Caco-2 (cell line): ENCODE results near the gene HSPA12A. TPM values are rescaled to one million over a fixed set of nuclear protein-coding genes. Genes with fewer than 3 reads are reported as not detected.

Source experiments
- BruUV-seq: library from RNA; stranded (reverse); fragments of 400-500 nt; replicated peaks from 2 replicates; lab custom pipeline; 2021; lab: Mats Ljungman, UMichigan
- CTCF ChIA-PET: fragments of 300-600 bp; sonication (Branson Sonifier 250); formaldehyde crosslinking; loops from one replicate; lab custom pipeline; 2022; ENCODE audit warnings: antibody characterized with exemption; lab: Charles Lee
- POLR2A ChIA-PET: fragments of 300-600 bp; sonication (Branson Sonifier 250); formaldehyde crosslinking; loops from one replicate; lab custom pipeline; 2022; ENCODE audit warnings: antibody characterized with exemption; lab: Charles Lee
- DNase-seq, 2 experiments: peaks; one replicate each; pipeline versions ENCODE4 v3.0.0 to v3.0.0-alpha.2; 2020 to 2022
- H3K27me3 ChIP-seq: replicated peaks from 2 replicates; pipeline ENCODE4 v1.6.0; 2011; ENCODE audit warnings: low read length; ENCODE audit not compliant: control insufficient read depth, insufficient read depth
- H3K36me3 ChIP-seq: 2 replicates; pipeline ENCODE4 v1.5.1; 2011; ENCODE audit warnings: low read length; ENCODE audit not compliant: control insufficient read depth, insufficient read depth
- H3K4me1 ChIP-seq: fragments of 250-450 bp; sonication (Bioruptor Pico); 2 replicates; pipeline ENCODE4 v1.5.1; 2020; ENCODE audit warnings: mild to moderate bottlenecking
- H3K4me3 ChIP-seq: 2 replicates; pipeline ENCODE4 v1.5.1; 2011; ENCODE audit warnings: low read depth, mild to moderate bottlenecking, control low read depth, low read length
- H3K9me3 ChIP-seq: fragments of 250-450 bp; sonication (Bioruptor Pico); 2 replicates; pipeline ENCODE4 v1.5.1; 2020; ENCODE audit warnings: mild to moderate bottlenecking, moderate library complexity
- H3K27ac Mint-ChIP-seq: one replicate; pipeline ENCODE4 v1.8.0; 2022; ENCODE audit warnings: mixed read lengths; ENCODE audit not compliant: unreplicated experiment
- H3K27me3 Mint-ChIP-seq: one replicate; pipeline ENCODE4 v1.8.0; 2022; ENCODE audit warnings: mixed read lengths; ENCODE audit not compliant: insufficient read depth, unreplicated experiment
- H3K36me3 Mint-ChIP-seq: one replicate; pipeline ENCODE4 v1.8.0; 2022; ENCODE audit warnings: mild to moderate bottlenecking, mixed read lengths; ENCODE audit not compliant: insufficient read depth, unreplicated experiment
- H3K4me1 Mint-ChIP-seq: one replicate; pipeline ENCODE4 v1.8.0; 2022; ENCODE audit warnings: low read depth, mixed read lengths; ENCODE audit not compliant: unreplicated experiment
- H3K4me3 Mint-ChIP-seq: one replicate; pipeline ENCODE4 v1.8.0; 2022; ENCODE audit warnings: mild to moderate bottlenecking, moderate library complexity, mixed read lengths; ENCODE audit not compliant: unreplicated experiment
- H3K9me3 Mint-ChIP-seq: one replicate; pipeline ENCODE4 v1.8.0; 2022; ENCODE audit warnings: mixed read lengths; ENCODE audit not compliant: unreplicated experiment
- CTCF ChIP-seq, 2 experiments: fragments of 200-600 bp in 1 of 2; IDR thresholded peaks; 1 replicate in 1 of 2; 2 replicates in 1 of 2; pipeline versions ENCODE4 v1.5.1 to v1.8.0; 2011 to 2022; ENCODE audit warnings: antibody characterized with exemption in 1 of 2, control low read depth in 1 of 2, inconsistent platforms in 1 of 2, low read depth in 1 of 2, low read length in 1 of 2, mild to moderate bottlenecking in 1 of 2, moderate library complexity in 1 of 2; ENCODE audit not compliant: insufficient read depth in 1 of 2, severe bottlenecking in 1 of 2, unreplicated experiment in 1 of 2
- intact Hi-C: fragments of 100-400 bp; cut with micrococcal nuclease; formaldehyde crosslinking; loops from one replicate; pipeline ENCODE4 v1.10.0; 2022; ENCODE audit not compliant: unreplicated experiment
- total RNA-seq: library from RNA; stranded (reverse); gene quantifications from 2 replicates; pipeline ENCODE4 v1.2.3, GENCODE V29; 2022

Gene HSPA12A
- total RNA-seq, 1 experiment from 2014 or later: 27.0 TPM

- DNase-seq: no peak
- Mint-ChIP-seq H3K4me3 (no peak overlapping the region), H3K27me3 (peaks cover 18% of the 10 kb centered on the region), H3K27ac (no peak overlapping the region), H3K36me3 (no peaks in the 10 kb centered on the region), H3K4me1 (no peaks in the 10 kb centered on the region), H3K9me3 (no peaks in the 10 kb centered on the region)
- TF ChIP-seq CTCF (IDR thresholded peaks at IDR 0.05; ENCODE audit: insufficient read depth in 1 of 2, low read depth in 1 of 2, low read length in 1 of 2, severe bottlenecking in 1 of 2, unreplicated experiment in 1 of 2): no peak
- ChIA-PET CTCF (no interaction called here), POLR2A (no interaction called here)
- no peaks in the 10 kb centered on the region for H3K9me3 ChIP-seq
- H3K27me3 ChIP-seq: no peaks in the 10 kb centered on the region
- BruUV-seq: no TSS peak
- no peak overlapping the region for H3K4me3 ChIP-seq
- intact Hi-C loops: no loop called here
- no peaks in the 10 kb centered on the region for H3K4me1 ChIP-seq
- H3K36me3 ChIP-seq: no peaks in the 10 kb centered on the region
Observed at GRCh38 chr10:116648903-116649302, 93.5 kb downstream of the HSPA12A start.

- TF ChIP-seq CTCF (IDR thresholded peaks at IDR 0.05; ENCODE audit: insufficient read depth in 1 of 2, low read depth in 1 of 2, low read length in 1 of 2, severe bottlenecking in 1 of 2, unreplicated experiment in 1 of 2): no peak
- intact Hi-C loops: no loop called here
Observed at GRCh38 chr10:116646502-116646901, 95.9 kb downstream of the HSPA12A start.

GRCh38 chr10:116637830-116638229 is 104.5 kb downstream of the HSPA12A start:
- no TSS peak for BruUV-seq
- H3K36me3 ChIP-seq: no peaks in the 10 kb centered on the region
- H3K27ac Mint-ChIP-seq: no peak overlapping the region
- peaks cover 7% of the 10 kb centered on the region for H3K9me3 Mint-ChIP-seq
- no peak overlapping the region for H3K4me3 ChIP-seq
- no peak overlapping the region for H3K4me3 Mint-ChIP-seq
- intact Hi-C loops: no loop called here
- no peaks in the 10 kb centered on the region for H3K4me1 Mint-ChIP-seq
- H3K36me3 Mint-ChIP-seq: no peaks in the 10 kb centered on the region
- CTCF ChIA-PET: no interaction called here
- POLR2A ChIA-PET: no interaction called here
- no peaks in the 10 kb centered on the region for H3K27me3 ChIP-seq
- no peaks in the 10 kb centered on the region; the same call in 1 of the 2 replicates for H3K9me3 ChIP-seq
- DNase-seq: no peak
- no peaks in the 10 kb centered on the region for H3K4me1 ChIP-seq
- TF ChIP-seq CTCF (IDR thresholded peaks at IDR 0.05; ENCODE audit: insufficient read depth in 1 of 2, low read depth in 1 of 2, low read length in 1 of 2, severe bottlenecking in 1 of 2, unreplicated experiment in 1 of 2): no peak
- peaks cover 7% of the 10 kb centered on the region for H3K27me3 Mint-ChIP-seq

More at GRCh38 chr10:116646502-116646901, 95.9 kb downstream of the HSPA12A start:
- DNase-seq: no peak
- Mint-ChIP-seq H3K27me3 (peaks cover 14% of the 10 kb centered on the region), H3K4me3 (no peak overlapping the region), H3K27ac (no peak overlapping the region), H3K4me1 (no peaks in the 10 kb centered on the region), H3K36me3 (no peaks in the 10 kb centered on the region), H3K9me3 (no peaks in the 10 kb centered on the region)
- H3K27me3 ChIP-seq: no peaks in the 10 kb centered on the region
- no TSS peak for BruUV-seq
- H3K4me1 ChIP-seq: no peaks in the 10 kb centered on the region
- H3K9me3 ChIP-seq: no peaks in the 10 kb centered on the region
- no peaks in the 10 kb centered on the region for H3K36me3 ChIP-seq
- ChIA-PET POLR2A (interaction anchor here (0.6 kb wide), 1 partner anchor 96 kb away, joined by 3 read pairs; no protein-coding TSS in a partner anchor), CTCF (no interaction called here)
- H3K4me3 ChIP-seq: no peak overlapping the region
